Lower leg skin (tissue), 4 donors: ENCODE measurements around the gene REG1A. TPM values are rescaled to one million over a fixed set of nuclear protein-coding genes. Genes with fewer than 3 reads are reported as not detected.

Source experiments
- DNase-seq, 2 donors: peaks; one replicate each; pipeline ENCODE4 v3.0.0-alpha.2; 2019; ENCODE audit warnings: low spot score in 2 of 2
- H3K4me3 ChIP-seq: fragments of 200-600 bp; sonication (generic); 2 replicates; pipeline ENCODE4 v1.5.1; 2017; ENCODE audit warnings: mild to moderate bottlenecking, low read depth; ENCODE audit not compliant: poor library complexity, severe bottlenecking
- CTCF ChIP-seq, 3 donors: fragments of 450-650 bp; IDR thresholded peaks; one replicate each; pipeline ENCODE4 v1.5.1; 2016; ENCODE audit warnings: antibody characterized with exemption in 3 of 3, mild to moderate bottlenecking in 3 of 3, moderate library complexity in 2 of 3
- POLR2A ChIP-seq, 2 donors: fragments of 450-650 bp; IDR thresholded peaks; one replicate each; pipeline ENCODE4 v1.6.1; 2016 to 2017; ENCODE audit warnings: antibody characterized with exemption in 2 of 2, mild to moderate bottlenecking in 1 of 2, moderate library complexity in 1 of 2
- WGBS, 2 donors: methylation state at CpG; one replicate each; pipeline ENCODE4 v1.1.5; 2018; 5-methylcytosine and 5-hydroxymethylcytosine counted together
- intact Hi-C: fragments of 100-400 bp; cut with DNase I; formaldehyde crosslinking; loops from one replicate; pipeline ENCODE4 v1.15.0; 2023; ENCODE audit warnings: low total_unique reads
- total RNA-seq, 4 donors: library from RNA; depleted of rRNA; stranded (reverse); fragments of >200 nt; gene quantifications; one replicate each; pipeline ENCODE4 v1.1.0, GENCODE V29; 2016

REG1A gene
- total RNA-seq, 4 donors from 2014 or later: 1.2 TPM; not detected in 3

DNA sequence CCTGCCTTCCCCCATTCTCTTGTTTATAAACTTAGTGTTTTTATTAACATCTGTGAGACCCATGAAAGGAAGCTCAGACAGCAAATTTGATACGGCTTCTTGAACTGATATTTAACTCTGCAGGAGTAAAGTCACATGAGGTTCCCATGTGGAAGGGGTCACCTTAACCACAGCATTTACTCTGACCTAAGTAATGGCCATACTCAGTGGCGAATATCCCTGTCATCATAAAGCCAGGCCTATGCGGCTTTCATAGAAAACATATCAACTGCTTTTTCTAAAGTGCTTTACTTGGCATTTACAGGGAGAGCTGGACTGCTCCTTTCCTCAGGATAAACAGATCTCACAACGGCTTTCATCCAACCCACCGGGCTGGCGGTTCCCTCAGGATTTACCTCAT lies 9.0 kb downstream of the REG1A start:
- H3K4me3 ChIP-seq: no peak overlapping the region
- intact Hi-C loops: no loop called here
- no peak for TF ChIP-seq CTCF (IDR thresholded peaks at IDR 0.05)
- DNase-seq: no peak
- WGBS, 2 donors: 79 to 80% methylated on average over 6 of the region's 6 CpGs

- DNase-seq: no peak
- intact Hi-C loops: no loop called here
- H3K4me3 ChIP-seq: no peak overlapping the region
- no peak for TF ChIP-seq POLR2A (IDR thresholded peaks at IDR 0.05)
- no peak for TF ChIP-seq CTCF (IDR thresholded peaks at IDR 0.05)
Observed at GRCh38 chr2:79129804-79130203, 9.5 kb downstream of the REG1A start.

- intact Hi-C loops: no loop called here
- H3K4me3 ChIP-seq: no peak overlapping the region
- 78 to 86% methylated on average over 4 of the region's 4 CpGs for WGBS, 2 donors
- DNase-seq: no peak
- TF ChIP-seq POLR2A (IDR thresholded peaks at IDR 0.05) (no peak), CTCF (IDR thresholded peaks at IDR 0.05) (no peak)
Observed at GRCh38 chr2:79131687-79132086, 11.4 kb downstream of the REG1A start.

GRCh38 chr2:79138385-79138784 lies 18.1 kb downstream of the REG1A start:
- no peak for DNase-seq
- 82 to 86% methylated on average over 3 of the region's 3 CpGs for WGBS, 2 donors
- H3K4me3 ChIP-seq: no peak overlapping the region
- intact Hi-C loops: no loop called here
- TF ChIP-seq CTCF (IDR thresholded peaks at IDR 0.05): no peak

- no peak for DNase-seq
- no peak for TF ChIP-seq POLR2A (IDR thresholded peaks at IDR 0.05)
- TF ChIP-seq CTCF (IDR thresholded peaks at IDR 0.05): no peak
- H3K4me3 ChIP-seq: no peak overlapping the region
- intact Hi-C loops: no loop called here
Observed at GRCh38 chr2:79139423-79139822, 19.1 kb downstream of the REG1A start.

- DNase-seq: no peak
- no peak overlapping the region for H3K4me3 ChIP-seq
- TF ChIP-seq POLR2A (IDR thresholded peaks at IDR 0.05) (no peak), CTCF (IDR thresholded peaks at IDR 0.05) (no peak)
- intact Hi-C loops: no loop called here
- 92 to 100% methylated on average over 2 of the region's 2 CpGs for WGBS, 2 donors
Observed at GRCh38 chr2:79155826-79156476, 35.7 kb downstream of the REG1A start.
